ENCODE measurements around the gene EGR4.
"Not testable (repeated sequence)": the region's sequence is repeated elsewhere in the genome, so short reads cannot be mapped to it uniquely, and the experiment has no call there.

Gene EGR4

DNA sequence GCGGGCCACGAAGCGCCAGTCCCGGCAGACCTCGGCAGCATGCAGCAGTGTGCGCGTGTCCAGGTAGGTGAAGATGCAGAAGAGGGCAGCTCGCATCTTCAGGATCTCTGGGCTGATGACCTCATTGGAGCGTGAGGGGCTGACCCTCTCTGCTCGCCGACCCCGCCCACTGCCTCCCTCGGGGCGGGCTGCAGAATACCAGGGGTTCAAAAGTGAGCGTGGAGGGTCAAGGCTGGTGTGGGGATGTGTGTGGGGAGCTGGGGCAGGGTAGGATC is 29.1 kb downstream of the EGR4 start:
- H3K27ac ChIP-seq (ENCODE audit: insufficient read depth, low read depth, low read length, poor library complexity, severe bottlenecking): no peak overlapping the region
- no peaks in the 10 kb centered on the region for H3K9me3 ChIP-seq (ENCODE audit: control insufficient read depth, low read length)
- 94 to 95% methylated on average over 15 of the region's 15 CpGs for WGBS, 2 experiments
- H3K36me3 ChIP-seq (ENCODE audit: control insufficient read depth, insufficient read depth, low read length): no peaks in the 10 kb centered on the region
- H3K27me3 ChIP-seq (ENCODE audit: control insufficient read depth, insufficient read depth, low read length, poor library complexity, severe bottlenecking): peaks cover 29% of the 10 kb centered on the region
- H3K4me1 ChIP-seq (ENCODE audit: control insufficient read depth, insufficient read depth, low read length): no peaks in the 10 kb centered on the region
- no peak overlapping the region for H3K4me3 ChIP-seq (ENCODE audit: insufficient read depth, low read depth, low read length)

- no peak overlapping the region for H3K27ac ChIP-seq (ENCODE audit: insufficient read depth, low read depth, low read length, poor library complexity, severe bottlenecking)
- H3K9me3 ChIP-seq (ENCODE audit: control insufficient read depth, low read length): no peaks in the 10 kb centered on the region
- H3K4me3 ChIP-seq (ENCODE audit: insufficient read depth, low read depth, low read length): no peak overlapping the region
- 93% methylated on average over 16 of the region's 16 CpGs for WGBS, 2 experiments
- no peaks in the 10 kb centered on the region for H3K36me3 ChIP-seq (ENCODE audit: control insufficient read depth, insufficient read depth, low read length)
- H3K27me3 ChIP-seq (ENCODE audit: control insufficient read depth, insufficient read depth, low read length, poor library complexity, severe bottlenecking): peaks cover 24% of the 10 kb centered on the region
- no peaks in the 10 kb centered on the region for H3K4me1 ChIP-seq (ENCODE audit: control insufficient read depth, insufficient read depth, low read length)
Measured at GRCh38 chr2:73263540-73264331, 29.6 kb downstream of the EGR4 start.

- not testable (repeated sequence) for H3K4me1 ChIP-seq (ENCODE audit: control insufficient read depth, insufficient read depth, low read length); H3K9me3 ChIP-seq (ENCODE audit: control insufficient read depth, low read length); H3K4me3 ChIP-seq (ENCODE audit: insufficient read depth, low read depth, low read length); H3K27ac ChIP-seq (ENCODE audit: insufficient read depth, low read depth, low read length, poor library complexity, severe bottlenecking); H3K36me3 ChIP-seq (ENCODE audit: control insufficient read depth, insufficient read depth, low read length)
- 89 to 91% methylated on average over 18 of the region's 18 CpGs for WGBS, 2 experiments
- peaks cover 15% of the 10 kb centered on the region for H3K27me3 ChIP-seq (ENCODE audit: control insufficient read depth, insufficient read depth, low read length, poor library complexity, severe bottlenecking)
Measured at GRCh38 chr2:73262691-73263429, 30.5 kb downstream of the EGR4 start.

DNA sequence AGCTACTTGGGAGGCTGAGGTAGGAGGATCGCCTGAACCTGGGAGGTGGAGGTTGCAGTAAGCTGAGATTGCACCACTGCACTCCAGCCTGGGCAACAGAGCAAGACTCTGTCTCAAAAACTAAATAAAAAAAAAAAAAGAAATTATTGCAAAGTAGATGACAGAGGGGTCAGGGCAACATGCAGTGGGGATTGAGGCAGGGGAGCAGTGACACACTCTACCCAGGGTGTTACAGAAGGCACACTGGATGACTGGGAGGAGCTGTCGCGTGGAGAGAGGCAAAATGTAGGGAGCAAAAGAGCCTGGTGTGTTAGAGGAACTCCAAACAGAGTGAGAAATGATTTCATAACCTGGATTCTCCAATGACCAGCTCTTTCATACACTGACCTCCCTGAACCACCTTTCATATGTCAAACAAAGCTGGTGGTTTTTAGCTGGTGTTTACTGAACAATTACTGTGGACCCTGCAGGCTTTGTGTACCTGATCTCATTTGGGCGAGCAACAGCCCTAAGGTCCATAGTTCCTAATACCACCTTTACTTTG is 31.2 kb downstream of the EGR4 start:
- no peak overlapping the region for H3K27ac ChIP-seq (ENCODE audit: insufficient read depth, low read depth, low read length, poor library complexity, severe bottlenecking)
- no peaks in the 10 kb centered on the region for H3K36me3 ChIP-seq (ENCODE audit: control insufficient read depth, insufficient read depth, low read length)
- 81 to 92% methylated on average over 4 of the region's 4 CpGs for WGBS, 2 experiments
- H3K4me1 ChIP-seq (ENCODE audit: control insufficient read depth, insufficient read depth, low read length): no peaks in the 10 kb centered on the region
- H3K27me3 ChIP-seq (ENCODE audit: control insufficient read depth, insufficient read depth, low read length, poor library complexity, severe bottlenecking): peaks cover 8% of the 10 kb centered on the region
- no peak overlapping the region for H3K4me3 ChIP-seq (ENCODE audit: insufficient read depth, low read depth, low read length)
- no peaks in the 10 kb centered on the region for H3K9me3 ChIP-seq (ENCODE audit: control insufficient read depth, low read length)

GRCh38 chr2:73260338-73260984 is 32.9 kb downstream of the EGR4 start:
- no peaks in the 10 kb centered on the region for H3K9me3 ChIP-seq (ENCODE audit: control insufficient read depth, low read length)
- 37 to 42% methylated on average over 17 of the region's 17 CpGs for WGBS, 2 experiments
- H3K36me3 ChIP-seq (ENCODE audit: control insufficient read depth, insufficient read depth, low read length): no peaks in the 10 kb centered on the region
- H3K4me1 ChIP-seq (ENCODE audit: control insufficient read depth, insufficient read depth, low read length): peaks cover 7% of the 10 kb centered on the region
- no peak overlapping the region for H3K4me3 ChIP-seq (ENCODE audit: insufficient read depth, low read depth, low read length)
- H3K27ac ChIP-seq (ENCODE audit: insufficient read depth, low read depth, low read length, poor library complexity, severe bottlenecking): no peak overlapping the region
- H3K27me3 ChIP-seq (ENCODE audit: control insufficient read depth, insufficient read depth, low read length, poor library complexity, severe bottlenecking): no peaks in the 10 kb centered on the region

DNA sequence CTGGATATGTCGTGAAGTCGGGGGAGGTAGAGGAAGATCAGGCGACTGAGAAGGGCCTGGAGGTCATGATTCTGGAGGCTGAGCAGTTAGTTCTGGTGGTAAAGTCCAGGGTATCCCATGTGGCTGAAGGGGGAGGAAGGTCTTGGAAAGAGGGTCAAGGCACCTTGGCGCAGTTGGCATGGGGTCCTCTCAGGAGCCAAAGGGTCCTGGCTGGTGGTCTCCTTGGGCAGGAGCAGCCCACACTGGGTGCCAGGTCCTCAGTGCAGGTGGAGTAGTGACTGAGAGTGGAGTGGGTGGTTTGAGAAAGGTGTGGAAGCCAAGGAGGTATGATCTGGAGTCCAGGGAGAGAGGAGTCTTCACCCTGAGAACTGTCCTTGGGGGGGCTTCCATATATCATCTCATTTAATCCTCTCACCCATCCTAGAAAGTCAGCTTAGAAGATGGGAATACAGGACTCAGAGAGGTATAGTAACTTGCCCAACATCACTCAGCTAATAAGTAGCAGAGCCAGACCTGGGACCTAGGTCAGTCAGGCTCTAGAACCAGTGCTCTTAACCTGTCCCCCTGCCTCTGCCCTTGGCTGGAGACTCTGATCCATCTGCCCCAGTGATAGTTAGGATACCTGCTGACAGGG is 33.5 kb downstream of the EGR4 start:
- peaks cover 7% of the 10 kb centered on the region for H3K4me1 ChIP-seq (ENCODE audit: control insufficient read depth, insufficient read depth, low read length)
- no peak overlapping the region for H3K4me3 ChIP-seq (ENCODE audit: insufficient read depth, low read depth, low read length)
- 93 to 94% methylated on average over 4 of the region's 4 CpGs for WGBS, 2 experiments
- no peaks in the 10 kb centered on the region for H3K9me3 ChIP-seq (ENCODE audit: control insufficient read depth, low read length)
- no peaks in the 10 kb centered on the region for H3K27me3 ChIP-seq (ENCODE audit: control insufficient read depth, insufficient read depth, low read length, poor library complexity, severe bottlenecking)
- H3K36me3 ChIP-seq (ENCODE audit: control insufficient read depth, insufficient read depth, low read length): no peaks in the 10 kb centered on the region
- H3K27ac ChIP-seq (ENCODE audit: insufficient read depth, low read depth, low read length, poor library complexity, severe bottlenecking): no peak overlapping the region

DNA sequence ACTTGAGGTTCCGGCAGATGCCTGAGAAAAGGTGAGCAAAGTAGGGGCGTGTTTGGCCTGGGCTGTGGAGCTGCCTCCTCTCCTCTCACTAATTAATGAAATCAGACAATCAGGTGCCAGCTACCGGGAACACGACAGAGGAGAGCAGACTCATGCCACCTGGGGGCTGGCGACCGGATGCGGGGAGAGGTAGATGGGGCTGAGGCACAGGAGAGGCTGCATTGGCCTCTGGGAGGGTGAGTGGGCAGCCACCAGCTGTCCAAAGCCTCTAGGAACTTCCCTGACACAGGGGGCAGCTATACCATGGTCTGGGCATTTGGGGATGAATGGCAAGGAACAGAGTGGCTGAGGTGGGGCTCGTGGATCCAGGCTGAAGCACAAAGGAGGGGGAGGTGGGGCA is 34.1 kb downstream of the EGR4 start:
- no peaks in the 10 kb centered on the region for H3K27me3 ChIP-seq (ENCODE audit: control insufficient read depth, insufficient read depth, low read length, poor library complexity, severe bottlenecking)
- H3K27ac ChIP-seq (ENCODE audit: insufficient read depth, low read depth, low read length, poor library complexity, severe bottlenecking): no peak overlapping the region
- H3K4me3 ChIP-seq (ENCODE audit: insufficient read depth, low read depth, low read length): no peak overlapping the region
- 90 to 92% methylated on average over 8 of the region's 8 CpGs for WGBS, 2 experiments
- H3K4me1 ChIP-seq (ENCODE audit: control insufficient read depth, insufficient read depth, low read length): peaks cover 7% of the 10 kb centered on the region
- H3K36me3 ChIP-seq (ENCODE audit: control insufficient read depth, insufficient read depth, low read length): no peaks in the 10 kb centered on the region
- H3K9me3 ChIP-seq (ENCODE audit: control insufficient read depth, low read length): no peaks in the 10 kb centered on the region

GRCh38 chr2:73258913-73259215 is 34.5 kb downstream of the EGR4 start:
- Histone ChIP-seq H3K27ac (ENCODE audit: insufficient read depth, low read depth, low read length, poor library complexity, severe bottlenecking) (no peak overlapping the region), H3K4me1 (ENCODE audit: control insufficient read depth, insufficient read depth, low read length) (peaks cover 7% of the 10 kb centered on the region), H3K36me3 (ENCODE audit: control insufficient read depth, insufficient read depth, low read length) (peaks cover 2% of the 10 kb centered on the region), H3K9me3 (ENCODE audit: control insufficient read depth, low read length) (no peaks in the 10 kb centered on the region), H3K27me3 (ENCODE audit: control insufficient read depth, insufficient read depth, low read length, poor library complexity, severe bottlenecking) (no peaks in the 10 kb centered on the region), H3K4me3 (ENCODE audit: insufficient read depth, low read depth, low read length) (no peak overlapping the region)
- WGBS, 2 experiments: 94% methylated on average over 9 of the region's 9 CpGs

DNA sequence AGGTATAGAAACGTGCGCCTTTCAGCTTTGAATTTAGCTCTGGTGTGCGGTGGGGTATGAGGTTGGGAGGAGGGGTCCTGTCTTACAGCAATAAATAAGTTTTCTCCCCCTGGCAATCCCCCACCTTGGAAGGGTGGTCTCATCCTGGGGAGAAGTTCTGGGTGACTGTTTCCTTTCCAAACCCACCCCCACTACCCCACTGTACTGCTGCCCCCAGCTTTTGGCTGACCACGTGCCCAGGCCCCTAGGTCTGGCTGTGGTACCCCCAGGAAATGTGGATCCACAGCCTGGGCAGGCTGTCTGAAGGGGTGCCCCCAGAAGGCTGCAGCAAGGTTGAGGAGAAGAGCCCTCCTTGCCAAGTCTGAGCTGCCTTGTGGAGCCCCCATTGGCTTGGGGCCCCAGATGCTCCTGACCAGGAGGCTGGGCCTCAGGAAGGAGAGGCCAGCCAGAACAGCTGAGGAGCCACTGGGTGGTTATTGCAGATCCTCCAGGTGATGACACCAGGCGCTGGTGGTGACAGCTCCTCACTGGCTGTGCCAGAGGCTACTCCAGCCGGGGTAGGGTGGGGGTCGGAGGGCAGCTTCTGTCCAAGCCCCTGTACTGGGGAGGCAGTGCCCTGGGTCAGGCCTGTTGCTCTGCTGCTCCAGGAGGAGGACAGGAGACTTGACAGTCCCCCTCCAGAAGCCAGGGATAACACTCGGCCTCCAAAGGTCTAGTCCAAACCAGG is 35.0 kb downstream of the EGR4 start:
- Histone ChIP-seq H3K9me3 (ENCODE audit: control insufficient read depth, low read length) (no peaks in the 10 kb centered on the region), H3K4me1 (ENCODE audit: control insufficient read depth, insufficient read depth, low read length) (peaks cover 7% of the 10 kb centered on the region), H3K27ac (ENCODE audit: insufficient read depth, low read depth, low read length, poor library complexity, severe bottlenecking) (no peak overlapping the region), H3K4me3 (ENCODE audit: insufficient read depth, low read depth, low read length) (no peak overlapping the region), H3K36me3 (ENCODE audit: control insufficient read depth, insufficient read depth, low read length) (peaks cover 8% of the 10 kb centered on the region), H3K27me3 (ENCODE audit: control insufficient read depth, insufficient read depth, low read length, poor library complexity, severe bottlenecking) (no peaks in the 10 kb centered on the region)
- WGBS, 2 experiments: 92 to 93% methylated on average over 8 of the region's 8 CpGs

Data from ectodermal cell (in vitro differentiated cells).